ENCODE results near the gene RABEPK.

DNA sequence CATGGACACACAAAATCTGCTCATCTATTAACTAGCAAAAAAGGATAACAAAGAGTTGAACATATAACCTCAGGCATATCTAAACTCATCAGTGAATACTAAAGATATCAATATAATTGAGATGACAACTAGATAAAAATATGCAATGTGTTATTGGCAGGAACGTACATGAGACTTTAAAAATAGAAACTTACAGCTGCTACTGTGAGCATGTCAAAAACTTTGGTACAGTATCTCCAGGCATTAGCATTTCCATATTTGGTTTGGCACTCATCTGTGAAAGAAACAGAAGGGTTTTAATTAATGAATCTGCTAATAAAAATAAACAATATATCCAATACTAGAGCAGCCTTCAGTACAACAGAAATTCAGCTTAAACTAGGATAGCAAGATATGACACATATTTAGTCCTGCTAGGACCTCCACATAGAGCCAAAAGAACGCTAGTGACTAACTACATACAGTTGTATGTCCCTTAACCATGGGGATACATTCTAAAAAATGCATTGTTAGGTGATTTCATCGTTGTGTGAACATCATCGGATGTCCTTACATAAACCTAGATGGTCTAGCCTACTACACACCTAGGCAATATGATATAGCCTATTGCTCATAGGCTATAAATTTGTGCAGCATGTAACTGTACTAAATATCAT, 46.5 kb upstream of the RABEPK start:
- TF ChIP-seq, protein P1, sequence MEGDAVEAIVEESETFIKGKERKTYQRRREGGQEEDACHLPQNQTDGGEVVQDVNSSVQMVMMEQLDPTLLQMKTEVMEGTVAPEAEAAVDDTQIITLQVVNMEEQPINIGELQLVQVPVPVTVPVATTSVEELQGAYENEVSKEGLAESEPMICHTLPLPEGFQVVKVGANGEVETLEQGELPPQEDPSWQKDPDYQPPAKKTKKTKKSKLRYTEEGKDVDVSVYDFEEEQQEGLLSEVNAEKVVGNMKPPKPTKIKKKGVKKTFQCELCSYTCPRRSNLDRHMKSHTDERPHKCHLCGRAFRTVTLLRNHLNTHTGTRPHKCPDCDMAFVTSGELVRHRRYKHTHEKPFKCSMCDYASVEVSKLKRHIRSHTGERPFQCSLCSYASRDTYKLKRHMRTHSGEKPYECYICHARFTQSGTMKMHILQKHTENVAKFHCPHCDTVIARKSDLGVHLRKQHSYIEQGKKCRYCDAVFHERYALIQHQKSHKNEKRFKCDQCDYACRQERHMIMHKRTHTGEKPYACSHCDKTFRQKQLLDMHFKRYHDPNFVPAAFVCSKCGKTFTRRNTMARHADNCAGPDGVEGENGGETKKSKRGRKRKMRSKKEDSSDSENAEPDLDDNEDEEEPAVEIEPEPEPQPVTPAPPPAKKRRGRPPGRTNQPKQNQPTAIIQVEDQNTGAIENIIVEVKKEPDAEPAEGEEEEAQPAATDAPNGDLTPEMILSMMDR (IDR thresholded peaks at IDR 0.05): no peak
- no peak for TF ChIP-seq POLR2A (IDR thresholded peaks at IDR 0.05)
